Common myeloid progenitor, CD34-positive (primary cell): Measurements from ENCODE around the gene SIDT2.

Experiments used
- CTCF ChIA-PET: fragments of 350-600 bp; sonication (Branson Sonifier 250); formaldehyde crosslinking; loops from one replicate; lab custom pipeline; 2021; ENCODE audit warnings: antibody characterized with exemption; lab: Charles Lee
- POLR2A ChIA-PET: fragments of 350-600 bp; sonication (Branson Sonifier 250); formaldehyde crosslinking; loops from one replicate; lab custom pipeline; 2021; ENCODE audit warnings: antibody characterized with exemption; lab: Charles Lee
- DNase-seq, 3 donors: peaks; one replicate each; pipeline versions ENCODE4 v3.0.0 to v3.0.0-alpha.2; 2013
- H3K27ac ChIP-seq, 2 experiments: 1 replicate in 1 of 2; 2 replicates in 1 of 2; pipeline ENCODE4 v1.7.0; 2013; ENCODE audit warnings: inconsistent platforms in 2 of 2, low read length in 2 of 2, mild to moderate bottlenecking in 2 of 2, low read depth in 1 of 2, moderate library complexity in 1 of 2; ENCODE audit not compliant: severe bottlenecking in 2 of 2, insufficient read depth in 1 of 2, poor library complexity in 1 of 2
- H3K27me3 ChIP-seq, 5 experiments: replicated peaks in 2 of 5; 1 replicate in 3 of 5; 2 replicates in 2 of 5; pipeline versions ENCODE4 v1.6.1 to v1.7.0; 2013; ENCODE audit warnings: low read length in 4 of 5, mild to moderate bottlenecking in 2 of 5, moderate library complexity in 2 of 5, inconsistent platforms in 1 of 5; ENCODE audit not compliant: insufficient read depth in 5 of 5, control insufficient read depth in 4 of 5
- H3K36me3 ChIP-seq, 4 experiments: 1 replicate in 2 of 4; 2 replicates in 2 of 4; pipeline versions ENCODE4 v1.6.1 to v1.7.0; 2013; ENCODE audit warnings: low read length in 3 of 4, control low read depth in 1 of 4, mild to moderate bottlenecking in 1 of 4; ENCODE audit not compliant: control insufficient read depth in 4 of 4, insufficient read depth in 4 of 4
- H3K4me1 ChIP-seq, 4 experiments: 1 replicate in 3 of 4; 2 replicates in 1 of 4; pipeline versions ENCODE4 v1.6.1 to v1.7.1; 2013; ENCODE audit warnings: low read length in 3 of 4, mild to moderate bottlenecking in 3 of 4, control low read depth in 1 of 4, inconsistent platforms in 1 of 4, moderate library complexity in 1 of 4; ENCODE audit not compliant: control insufficient read depth in 4 of 4, insufficient read depth in 4 of 4; ENCODE audit errors: control extremely low read depth in 1 of 4
- H3K4me3 ChIP-seq, 7 experiments: 1 replicate in 4 of 7; 2 replicates in 3 of 7; pipeline versions ENCODE4 v1.5.1 to v1.7.0; 2013; ENCODE audit warnings: mild to moderate bottlenecking in 7 of 7, low read length in 6 of 7, moderate library complexity in 6 of 7, inconsistent platforms in 2 of 7, low read depth in 2 of 7, control low read depth in 1 of 7; ENCODE audit not compliant: insufficient read depth in 4 of 7, control insufficient read depth in 1 of 7; ENCODE audit errors: extremely low read depth in 1 of 7
- H3K9me3 ChIP-seq, 5 experiments: 1 replicate in 4 of 5; 2 replicates in 1 of 5; pipeline versions ENCODE4 v1.6.1 to v1.7.1; 2013; ENCODE audit warnings: low read length in 4 of 5, mild to moderate bottlenecking in 2 of 5, inconsistent platforms in 1 of 5, low read depth in 1 of 5, moderate library complexity in 1 of 5; ENCODE audit not compliant: control insufficient read depth in 4 of 5, insufficient read depth in 2 of 5; ENCODE audit errors: control extremely low read depth in 1 of 5
- WGBS: methylation state at CpG from one replicate; pipeline ENCODE4 v1.1.5; 2013; ENCODE audit not compliant: insufficient coverage; 5-methylcytosine and 5-hydroxymethylcytosine counted together

The SIDT2 gene

GRCh38 chr11:117231842-117232091 lies 53.2 kb downstream of the SIDT2 start, which contains the start of gene PCSK7:
Gene PCSK7 (minus strand): TSS chr11:117232073. CDS start chr11:117229844, 2,229 bp downstream.
- H3K4me1 ChIP-seq: peaks cover 15 to 31% (median 25%) of the 10 kb centered on the region in 4 experiments
- peak within 1 kb of the TSS; percentile 93 to 99 (median 95) for H3K4me3 ChIP-seq
- H3K27me3 ChIP-seq: no peaks in the 10 kb centered on the region
- POLR2A ChIA-PET: interaction anchor here (1.5 kb wide), 1 partner anchor 11 kb away, joined by 3 read pairs; no protein-coding TSS in a partner anchor
- no peaks in the 10 kb centered on the region for H3K9me3 ChIP-seq
- CTCF ChIA-PET: interaction anchor here (0.6 to 11.2 kb wide), 12 partner anchors 10 to 353 kb away, joined by 3 to 100 read pairs (median 3); partner anchors contain the start of gene SIDT2
- H3K36me3 ChIP-seq: peaks cover 3 to 33% (median 18%) of the 10 kb centered on the region in 4 experiments
- no peak for DNase-seq
- peak within 1 kb of the TSS; percentile 84 to 90 for H3K27ac ChIP-seq
- WGBS: 0% methylated on average over 11 of the region's 13 CpGs

GRCh38 chr11:117232092-117232878 lies 53.7 kb downstream of the SIDT2 start, which contains the start of gene RNF214:
Gene RNF214 (plus strand): TSS chr11:117232671. CDS start chr11:117234273, 1,602 bp downstream.
- Histone ChIP-seq H3K4me3 (peak within 1 kb of the TSS; percentile 93 to 99 (median 95)), H3K9me3 (no peaks in the 10 kb centered on the region), H3K36me3 (peaks cover 3 to 29% (median 14%) of the 10 kb centered on the region in 4 experiments), H3K27ac (peak within 1 kb of the TSS; percentile 84 to 90), H3K27me3 (no peaks in the 10 kb centered on the region), H3K4me1 (peaks cover 15 to 31% (median 25%) of the 10 kb centered on the region in 4 experiments)
- CTCF ChIA-PET: interaction anchor here (0.6 to 11.2 kb wide), 7 partner anchors 10 to 148 kb away, joined by 3 to 100 read pairs (median 3); partner anchors contain the start of gene SIDT2
- DNase-seq: peak; percentile 68 to 81 (median 80)
- 0% methylated on average over 54 of the region's 94 CpGs for WGBS
- POLR2A ChIA-PET: interaction anchor here (1.0 to 1.5 kb wide), 2 partner anchors 12 to 467 kb away, joined by 3 read pairs; no protein-coding TSS in a partner anchor

GRCh38 chr11:117232911-117233409 lies 54.4 kb downstream of the SIDT2 start:
- H3K27me3 ChIP-seq: no peaks in the 10 kb centered on the region
- POLR2A ChIA-PET: interaction anchor here (1.0 kb wide), 1 partner anchor 467 kb away, joined by 3 read pairs; no protein-coding TSS in a partner anchor
- peaks cover 15 to 31% (median 25%) of the 10 kb centered on the region in 4 experiments for H3K4me1 ChIP-seq
- peaks cover 3 to 24% (median 12%) of the 10 kb centered on the region in 4 experiments for H3K36me3 ChIP-seq
- CTCF ChIA-PET: interaction anchor here (1.3 to 11.2 kb wide), 2 partner anchors 11 to 53 kb away, joined by 3 to 100 read pairs; partner anchors contain the start of gene SIDT2
- peak; percentile 9 to 50 (median 29) for DNase-seq
- H3K4me3 ChIP-seq: peak overlapping the region; percentile 83 to 99 (median 93)
- 0% methylated on average over 18 of the region's 27 CpGs for WGBS
- no peaks in the 10 kb centered on the region for H3K9me3 ChIP-seq
- peak overlapping the region in 1 of 2 experiments; percentile 76 for H3K27ac ChIP-seq

GRCh38 chr11:117238221-117238620 lies 59.7 kb downstream of the SIDT2 start:
- Histone ChIP-seq H3K4me3 (no peak overlapping the region), H3K9me3 (no peaks in the 10 kb centered on the region), H3K27me3 (no peaks in the 10 kb centered on the region), H3K4me1 (peaks cover 6 to 10% (median 7%) of the 10 kb centered on the region in 4 experiments), H3K36me3 (peaks cover 0 to 35% (median 21%) of the 10 kb centered on the region in 4 experiments), H3K27ac (no peak overlapping the region)
- no peak for DNase-seq
- 100% methylated on average over 2 of the region's 5 CpGs for WGBS
- ChIA-PET CTCF (no interaction called here), POLR2A (no interaction called here)

GRCh38 chr11:117239295-117239694 lies 60.8 kb downstream of the SIDT2 start:
- no peaks in the 10 kb centered on the region for H3K27me3 ChIP-seq
- peaks cover 4 to 41% (median 24%) of the 10 kb centered on the region in 4 experiments for H3K36me3 ChIP-seq
- ChIA-PET CTCF (no interaction called here), POLR2A (no interaction called here)
- WGBS: 95% methylated on average over 4 of the region's 6 CpGs
- H3K4me1 ChIP-seq: peaks cover 0 to under 1% (median 0%) of the 10 kb centered on the region in 4 experiments
- no peak overlapping the region for H3K4me3 ChIP-seq
- no peak overlapping the region for H3K27ac ChIP-seq
- DNase-seq: no peak
- no peaks in the 10 kb centered on the region for H3K9me3 ChIP-seq
